ACC112 (cell line): Measurements from ENCODE around the gene ADAMTS8.
A peak's percentile ranks its signal among the peaks of the same experiment; 100 is the strongest.

Source experiments
- H2AFZ ChIP-seq: fragments of 200-600 bp; sonication (generic); one replicate; pipeline ENCODE4 v1.6.0; 2017; ENCODE audit warnings: antibody characterized with exemption, low read length; ENCODE audit not compliant: unreplicated experiment
- H3K27ac ChIP-seq: fragments of 200-600 bp; sonication (generic); 2 replicates; pipeline ENCODE4 v1.5.1; 2014; ENCODE audit warnings: low read depth, mild to moderate bottlenecking, antibody characterized with exemption, low read length, moderate library complexity
- H3K27me3 ChIP-seq: fragments of 200-600 bp; sonication (generic); 2 replicates; pipeline ENCODE4 v1.6.1; 2014; ENCODE audit warnings: mild to moderate bottlenecking, antibody characterized with exemption, low read length, moderate library complexity, mixed read lengths; ENCODE audit not compliant: insufficient read depth
- H3K36me3 ChIP-seq: fragments of 200-600 bp; sonication (generic); 2 replicates; pipeline ENCODE4 v1.6.1; 2016; ENCODE audit warnings: mild to moderate bottlenecking, antibody characterized with exemption, low read length, moderate library complexity, mixed read lengths; ENCODE audit not compliant: insufficient read depth
- H3K4me1 ChIP-seq: fragments of 200-600 bp; sonication (generic); one replicate; pipeline ENCODE4 v1.6.1; 2016; ENCODE audit warnings: low read length, mixed read lengths; ENCODE audit not compliant: insufficient read depth, unreplicated experiment, control insufficient read depth
- H3K4me3 ChIP-seq: fragments of 200-600 bp; sonication (generic); 2 replicates; pipeline ENCODE4 v1.5.1; 2014; ENCODE audit warnings: mild to moderate bottlenecking, low read depth, low read length
- H3K79me2 ChIP-seq: fragments of 200-600 bp; sonication (generic); one replicate; pipeline ENCODE4 v1.6.0; 2016; ENCODE audit warnings: low read length; ENCODE audit not compliant: control insufficient read depth, unreplicated experiment, insufficient read depth

The ADAMTS8 gene

GRCh38 chr11:130472434-130472961 is 44.1 kb upstream of the ADAMTS8 start:
- Histone ChIP-seq H3K36me3 (no peaks in the 10 kb centered on the region), H3K4me3 (no peak overlapping the region), H3K27ac (no peak overlapping the region), H3K4me1 (peaks cover 10% of the 10 kb centered on the region), H3K27me3 (no peaks in the 10 kb centered on the region), H3K79me2 (no peaks in the 10 kb centered on the region), H2AFZ (no peak overlapping the region)

GRCh38 chr11:130471731-130472433 is 43.5 kb upstream of the ADAMTS8 start:
- H3K27ac ChIP-seq: no peak overlapping the region
- no peak overlapping the region for H3K4me3 ChIP-seq
- H3K79me2 ChIP-seq: no peaks in the 10 kb centered on the region
- peaks cover 4% of the 10 kb centered on the region for H3K4me1 ChIP-seq
- no peak overlapping the region for H2AFZ ChIP-seq
- no peaks in the 10 kb centered on the region for H3K36me3 ChIP-seq
- H3K27me3 ChIP-seq: no peaks in the 10 kb centered on the region

GRCh38 chr11:130470832-130471706 is 42.7 kb upstream of the ADAMTS8 start:
- no peak overlapping the region for H2AFZ ChIP-seq
- no peaks in the 10 kb centered on the region for H3K79me2 ChIP-seq
- H3K27me3 ChIP-seq: no peaks in the 10 kb centered on the region
- H3K36me3 ChIP-seq: peaks cover 2% of the 10 kb centered on the region; the same call in 1 of the 2 replicates
- no peak overlapping the region for H3K27ac ChIP-seq
- no peak overlapping the region for H3K4me3 ChIP-seq
- H3K4me1 ChIP-seq: no peaks in the 10 kb centered on the region

- Histone ChIP-seq H3K79me2 (no peaks in the 10 kb centered on the region), H3K4me3 (no peak overlapping the region), H3K4me1 (no peaks in the 10 kb centered on the region), H2AFZ (no peak overlapping the region), H3K27ac (no peak overlapping the region), H3K36me3 (peaks cover 3% of the 10 kb centered on the region; the same call in 1 of the 2 replicates), H3K27me3 (no peaks in the 10 kb centered on the region)
Measured at GRCh38 chr11:130469181-130469580, 40.8 kb upstream of the ADAMTS8 start.

- Histone ChIP-seq H3K27ac (no peak overlapping the region), H3K36me3 (peaks cover 6% of the 10 kb centered on the region; the same call in 1 of the 2 replicates), H3K27me3 (no peaks in the 10 kb centered on the region), H3K4me1 (no peaks in the 10 kb centered on the region), H3K4me3 (no peak overlapping the region), H3K79me2 (no peaks in the 10 kb centered on the region), H2AFZ (no peak overlapping the region)
Measured at GRCh38 chr11:130467116-130467900, 38.9 kb upstream of the ADAMTS8 start.

GRCh38 chr11:130465263-130465662 is 36.9 kb upstream of the ADAMTS8 start:
- no peaks in the 10 kb centered on the region for H3K79me2 ChIP-seq
- H3K4me3 ChIP-seq: no peak overlapping the region
- H3K36me3 ChIP-seq: peaks cover 15% of the 10 kb centered on the region; the same call in 1 of the 2 replicates
- no peaks in the 10 kb centered on the region for H3K4me1 ChIP-seq
- H3K27ac ChIP-seq: peak overlapping the region; percentile 46; the same call in 1 of the 2 replicates
- no peak overlapping the region for H2AFZ ChIP-seq
- H3K27me3 ChIP-seq: no peaks in the 10 kb centered on the region

- Histone ChIP-seq H2AFZ (no peak overlapping the region), H3K4me3 (no peak overlapping the region), H3K27me3 (no peaks in the 10 kb centered on the region), H3K4me1 (no peaks in the 10 kb centered on the region), H3K79me2 (no peaks in the 10 kb centered on the region), H3K27ac (no peak overlapping the region), H3K36me3 (peaks cover 15% of the 10 kb centered on the region; the same call in 1 of the 2 replicates)
Measured at GRCh38 chr11:130464291-130464812, 35.9 kb upstream of the ADAMTS8 start.

GRCh38 chr11:130462931-130463330 is 34.5 kb upstream of the ADAMTS8 start:
- H3K36me3 ChIP-seq: peaks cover 15% of the 10 kb centered on the region; the same call in 1 of the 2 replicates
- no peak overlapping the region for H3K27ac ChIP-seq
- H3K4me1 ChIP-seq: no peaks in the 10 kb centered on the region
- H2AFZ ChIP-seq: no peak overlapping the region
- H3K4me3 ChIP-seq: no peak overlapping the region
- no peaks in the 10 kb centered on the region for H3K27me3 ChIP-seq
- H3K79me2 ChIP-seq: no peaks in the 10 kb centered on the region

GRCh38 chr11:130462101-130462885 is 33.9 kb upstream of the ADAMTS8 start:
- Histone ChIP-seq H2AFZ (no peak overlapping the region), H3K4me1 (peaks cover 4% of the 10 kb centered on the region), H3K27ac (no peak overlapping the region), H3K4me3 (no peak overlapping the region), H3K79me2 (no peaks in the 10 kb centered on the region), H3K27me3 (no peaks in the 10 kb centered on the region), H3K36me3 (peaks cover 17% of the 10 kb centered on the region)
